ENCODE measurements around the gene ZMYND8.

Gene ZMYND8

GRCh38 chr20:47336129-47336754 is 20.3 kb downstream of the ZMYND8 start:
- no peak for DNase-seq (ENCODE audit: extremely low spot score, insufficient read length, low read depth)
- no peak for FAIRE-seq

- DNase-seq (ENCODE audit: extremely low spot score, insufficient read length, low read depth) (no peak), FAIRE-seq (no peak)
Observed at GRCh38 chr20:47335251-47336128, 21.0 kb downstream of the ZMYND8 start.

GRCh38 chr20:47334022-47334551 is 22.4 kb downstream of the ZMYND8 start:
- FAIRE-seq (no peak), DNase-seq (ENCODE audit: extremely low spot score, insufficient read length, low read depth) (no peak)

- no peak for FAIRE-seq
- no peak for DNase-seq (ENCODE audit: extremely low spot score, insufficient read length, low read depth)
Observed at GRCh38 chr20:47332381-47333206, 23.9 kb downstream of the ZMYND8 start.

GRCh38 chr20:47330933-47331708 is 25.4 kb downstream of the ZMYND8 start:
- DNase-seq (ENCODE audit: extremely low spot score, insufficient read length, low read depth) (no peak), FAIRE-seq (no peak)

- FAIRE-seq (no peak), DNase-seq (ENCODE audit: extremely low spot score, insufficient read length, low read depth) (no peak)
Observed at GRCh38 chr20:47330071-47330470, 26.4 kb downstream of the ZMYND8 start.

GRCh38 chr20:47328129-47328528 is 28.4 kb downstream of the ZMYND8 start:
- no peak for DNase-seq (ENCODE audit: extremely low spot score, insufficient read length, low read depth)
- FAIRE-seq, result no peak

- DNase-seq (ENCODE audit: extremely low spot score, insufficient read length, low read depth) (no peak), FAIRE-seq (no peak)
Observed at GRCh38 chr20:47327711-47328110, 28.8 kb downstream of the ZMYND8 start.

- DNase-seq (ENCODE audit: extremely low spot score, insufficient read length, low read depth) (no peak), FAIRE-seq (no peak)
Observed at GRCh38 chr20:47326658-47327268, 29.7 kb downstream of the ZMYND8 start.

- DNase-seq (ENCODE audit: extremely low spot score, insufficient read length, low read depth), result no peak
- FAIRE-seq, result no peak
Observed at GRCh38 chr20:47325242-47325641, 31.3 kb downstream of the ZMYND8 start.

GRCh38 chr20:47320990-47321805 is 35.3 kb downstream of the ZMYND8 start:
- no peak for FAIRE-seq
- DNase-seq (ENCODE audit: extremely low spot score, insufficient read length, low read depth), result no peak

- DNase-seq (ENCODE audit: extremely low spot score, insufficient read length, low read depth), result no peak
- FAIRE-seq, result no peak
Observed at GRCh38 chr20:47319517-47320252, 36.8 kb downstream of the ZMYND8 start.

GRCh38 chr20:47318586-47319516 is 37.6 kb downstream of the ZMYND8 start:
- no peak for FAIRE-seq
- no peak for DNase-seq (ENCODE audit: extremely low spot score, insufficient read length, low read depth)

- no peak for FAIRE-seq
- no peak for DNase-seq (ENCODE audit: extremely low spot score, insufficient read length, low read depth)
Observed at GRCh38 chr20:47318027-47318585, 38.4 kb downstream of the ZMYND8 start.

GRCh38 chr20:47317127-47317895 is 39.2 kb downstream of the ZMYND8 start:
- FAIRE-seq, result no peak
- no peak for DNase-seq (ENCODE audit: extremely low spot score, insufficient read length, low read depth)

GRCh38 chr20:47316776-47317126 is 39.7 kb downstream of the ZMYND8 start:
- FAIRE-seq (no peak), DNase-seq (ENCODE audit: extremely low spot score, insufficient read length, low read depth) (no peak)

Measured in GM18507 (cell line).